Measurements from ENCODE around the gene KLHDC10. TPM values are rescaled to one million over a fixed set of nuclear protein-coding genes. Genes with fewer than 3 reads are reported as not detected.

Gene KLHDC10
- polyA plus RNA-seq, 1 experiment, result 29.7 TPM

GRCh38 chr7:130096243-130096827 is 26.0 kb downstream of the KLHDC10 start:
- no peak for DNase-seq (ENCODE audit: low read depth, low spot score)
- no peak overlapping the region for H3K27ac ChIP-seq (ENCODE audit: low read depth, low read length)
- POLR2A ChIA-PET, result interaction anchor here (0.9 kb wide), 1 partner anchor 749 kb away, joined by 3 read pairs; no protein-coding TSS in a partner anchor
- peak; percentile 44 for TF ChIP-seq CTCF (IDR thresholded peaks at IDR 0.05; ENCODE audit: low read depth, low read length)
- no peak overlapping the region for H3K4me3 ChIP-seq (ENCODE audit: low read depth, low read length)
- H3K27me3 ChIP-seq (ENCODE audit: control insufficient read depth, insufficient read depth, low read length), result no peaks in the 10 kb centered on the region
- CTCF ChIA-PET, result interaction anchor here (0.7 to 2.2 kb wide), 13 partner anchors 10 to 736 kb away, joined by 3 to 17 read pairs (median 4); no protein-coding TSS in a partner anchor
- H3K9me3 ChIP-seq (ENCODE audit: control insufficient read depth, insufficient read depth, low read length), result no peaks in the 10 kb centered on the region

GRCh38 chr7:130099331-130099730 is 29.0 kb downstream of the KLHDC10 start:
- H3K4me3 ChIP-seq (ENCODE audit: low read depth, low read length), result no peak overlapping the region
- no peak for DNase-seq (ENCODE audit: low read depth, low spot score)
- no peak for TF ChIP-seq CTCF (IDR thresholded peaks at IDR 0.05; ENCODE audit: low read depth, low read length)
- CTCF ChIA-PET, result no interaction called here
- no peaks in the 10 kb centered on the region for H3K9me3 ChIP-seq (ENCODE audit: control insufficient read depth, insufficient read depth, low read length)
- no peak overlapping the region for H3K27ac ChIP-seq (ENCODE audit: low read depth, low read length)
- POLR2A ChIA-PET, result no interaction called here
- H3K27me3 ChIP-seq (ENCODE audit: control insufficient read depth, insufficient read depth, low read length), result no peaks in the 10 kb centered on the region

GRCh38 chr7:130102588-130102987 is 32.3 kb downstream of the KLHDC10 start:
- no peaks in the 10 kb centered on the region for H3K27me3 ChIP-seq (ENCODE audit: control insufficient read depth, insufficient read depth, low read length)
- ChIA-PET POLR2A (no interaction called here), CTCF (no interaction called here)
- TF ChIP-seq CTCF (IDR thresholded peaks at IDR 0.05; ENCODE audit: low read depth, low read length), result no peak
- DNase-seq (ENCODE audit: low read depth, low spot score), result no peak
- no peak overlapping the region for H3K27ac ChIP-seq (ENCODE audit: low read depth, low read length)
- H3K4me3 ChIP-seq (ENCODE audit: low read depth, low read length), result no peak overlapping the region
- no peaks in the 10 kb centered on the region; the same call in 1 of the 2 replicates for H3K9me3 ChIP-seq (ENCODE audit: control insufficient read depth, insufficient read depth, low read length)

GRCh38 chr7:130107949-130108674 is 37.8 kb downstream of the KLHDC10 start:
- Histone ChIP-seq H3K4me3 (ENCODE audit: low read depth, low read length) (no peak overlapping the region), H3K27ac (ENCODE audit: low read depth, low read length) (no peak overlapping the region), H3K9me3 (ENCODE audit: control insufficient read depth, insufficient read depth, low read length) (peaks cover 7% of the 10 kb centered on the region; the same call in 1 of the 2 replicates), H3K27me3 (ENCODE audit: control insufficient read depth, insufficient read depth, low read length) (no peaks in the 10 kb centered on the region)
- CTCF ChIA-PET, result interaction anchor here (0.6 kb wide), 1 partner anchor 645 kb away, joined by 3 read pairs; no protein-coding TSS in a partner anchor
- POLR2A ChIA-PET, result no interaction called here
- TF ChIP-seq CTCF (IDR thresholded peaks at IDR 0.05; ENCODE audit: low read depth, low read length), result no peak
- DNase-seq (ENCODE audit: low read depth, low spot score), result no peak

- ChIA-PET POLR2A (interaction anchor here (0.6 kb wide), 1 partner anchor 509 kb away, joined by 5 read pairs; no protein-coding TSS in a partner anchor), CTCF (interaction anchor here (0.6 kb wide), 2 partner anchors 27 to 170 kb away, joined by 3 read pairs; no protein-coding TSS in a partner anchor)
- no peak for TF ChIP-seq CTCF (IDR thresholded peaks at IDR 0.05; ENCODE audit: low read depth, low read length)
- H3K4me3 ChIP-seq (ENCODE audit: low read depth, low read length), result no peak overlapping the region
- H3K27ac ChIP-seq (ENCODE audit: low read depth, low read length), result no peak overlapping the region
- H3K9me3 ChIP-seq (ENCODE audit: control insufficient read depth, insufficient read depth, low read length), result peaks cover 7% of the 10 kb centered on the region; the same call in 1 of the 2 replicates
- no peaks in the 10 kb centered on the region for H3K27me3 ChIP-seq (ENCODE audit: control insufficient read depth, insufficient read depth, low read length)
- DNase-seq (ENCODE audit: low read depth, low spot score), result no peak
Observed at GRCh38 chr7:130108809-130109208, 38.5 kb downstream of the KLHDC10 start.
